ENCODE data around the gene ATP7A.

- TF ChIP-seq, protein P1, sequence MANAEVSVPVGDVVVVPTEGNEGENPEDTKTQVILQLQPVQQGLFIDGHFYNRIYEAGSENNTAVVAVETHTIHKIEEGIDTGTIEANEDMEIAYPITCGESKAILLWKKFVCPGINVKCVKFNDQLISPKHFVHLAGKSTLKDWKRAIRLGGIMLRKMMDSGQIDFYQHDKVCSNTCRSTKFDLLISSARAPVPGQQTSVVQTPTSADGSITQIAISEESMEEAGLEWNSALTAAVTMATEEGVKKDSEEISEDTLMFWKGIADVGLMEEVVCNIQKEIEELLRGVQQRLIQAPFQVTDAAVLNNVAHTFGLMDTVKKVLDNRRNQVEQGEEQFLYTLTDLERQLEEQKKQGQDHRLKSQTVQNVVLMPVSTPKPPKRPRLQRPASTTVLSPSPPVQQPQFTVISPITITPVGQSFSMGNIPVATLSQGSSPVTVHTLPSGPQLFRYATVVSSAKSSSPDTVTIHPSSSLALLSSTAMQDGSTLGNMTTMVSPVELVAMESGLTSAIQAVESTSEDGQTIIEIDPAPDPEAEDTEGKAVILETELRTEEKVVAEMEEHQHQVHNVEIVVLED (CRISPR knock-in tag; IDR thresholded peaks at IDR 0.05), result no peak
- TF ChIP-seq CTCF (IDR thresholded peaks at IDR 0.05 in 2 of 3, conservative IDR thresholded peaks at IDR 0.05 in 1 of 3; ENCODE audit: insufficient read depth in 2 of 3, low read depth in 1 of 3, low read length in 3 of 3) (no peak), RBBP5 (IDR thresholded peaks at IDR 0.05; ENCODE audit: borderline replicate concordance, insufficient read depth, low read length, poor library complexity, severe bottlenecking) (no peak), SP1 (CRISPR knock-in tag; IDR thresholded peaks at IDR 0.05) (no peak)
Observed at GRCh38 chrX:77960567-77960966, 50.1 kb downstream of the ATP7A start.

All from K562 (cell line).